OCI-M1 (cell line): ENCODE measurements around the gene DMBT1.

ENCODE experiments used
- DNase-seq: peaks from one replicate; lab custom pipeline; 2025; lab: John Stamatoyannopoulos, UW

Gene DMBT1

GRCh38 chr10:122646511-122647382 is 86.2 kb downstream of the DMBT1 start:
- no peak for DNase-seq

- DNase-seq: no peak
These were observed 86.9 kb downstream of the DMBT1 start for GRCh38 chr10:122647383-122647968.

GRCh38 chr10:122648599-122649428 is 88.3 kb downstream of the DMBT1 start:
- DNase-seq: peak; percentile 69

GRCh38 chr10:122649903-122650302 is 89.3 kb downstream of the DMBT1 start:
- no peak for DNase-seq

GRCh38 chr10:122650331-122650730 is 89.8 kb downstream of the DMBT1 start:
- DNase-seq: no peak

- no peak for DNase-seq
These were observed 95.2 kb downstream of the DMBT1 start for GRCh38 chr10:122655524-122656307.

GRCh38 chr10:122656308-122656705 is 95.8 kb downstream of the DMBT1 start:
- no peak for DNase-seq

GRCh38 chr10:122656741-122657140 is 96.2 kb downstream of the DMBT1 start:
- DNase-seq: no peak

- no peak for DNase-seq
These were observed 96.7 kb downstream of the DMBT1 start for GRCh38 chr10:122657255-122657654.

- no peak for DNase-seq
These were observed 97.2 kb downstream of the DMBT1 start for GRCh38 chr10:122657729-122658128.

GRCh38 chr10:122658356-122659049 is 97.9 kb downstream of the DMBT1 start:
- no peak for DNase-seq

- DNase-seq: no peak
These were observed 98.6 kb downstream of the DMBT1 start for GRCh38 chr10:122659126-122659525.

GRCh38 chr10:122659651-122660050 is 99.1 kb downstream of the DMBT1 start:
- DNase-seq: no peak

GRCh38 chr10:122660696-122661095 is 100.1 kb downstream of the DMBT1 start:
- DNase-seq: no peak

GRCh38 chr10:122662231-122662630 is 101.7 kb downstream of the DMBT1 start:
- no peak for DNase-seq

- DNase-seq: no peak
These were observed 103.1 kb downstream of the DMBT1 start for GRCh38 chr10:122663516-122664130.

- no peak for DNase-seq
These were observed 103.9 kb downstream of the DMBT1 start for GRCh38 chr10:122664501-122664900.

- DNase-seq: no peak
These were observed 104.8 kb downstream of the DMBT1 start for GRCh38 chr10:122665329-122665860.

GRCh38 chr10:122665946-122666345 is 105.4 kb downstream of the DMBT1 start:
- no peak for DNase-seq

GRCh38 chr10:122669045-122669444 is 108.5 kb downstream of the DMBT1 start:
- DNase-seq: no peak
